HG03139 (cell line): Measurements from ENCODE around the gene NAA35.
"Not testable (repeated sequence)": the region's sequence is repeated elsewhere in the genome, so short reads cannot be mapped to it uniquely, and the experiment has no call there.

ENCODE experiments used
- ATAC-seq: cut with Tn5 transposase; IDR thresholded peaks from one replicate; pipeline ENCODE4 v1.9.1; 2021; ENCODE audit not compliant: unreplicated experiment

The NAA35 gene

GRCh38 chr9:86022687-86023266, 81.8 kb downstream of the NAA35 start:
- ATAC-seq, result no peak

GRCh38 chr9:86027767-86028166, 86.8 kb downstream of the NAA35 start:
- ATAC-seq, result no peak

- ATAC-seq, result no peak
These were observed 94.2 kb downstream of the NAA35 start for GRCh38 chr9:86034863-86035734.

GRCh38 chr9:86035827-86036440, 95.0 kb downstream of the NAA35 start:
- no peak for ATAC-seq

GRCh38 chr9:86036555-86036954, 95.6 kb downstream of the NAA35 start:
- no peak for ATAC-seq

- ATAC-seq, result no peak
These were observed 99.3 kb downstream of the NAA35 start for GRCh38 chr9:86039991-86040860.

- ATAC-seq, result no peak
These were observed 99.9 kb downstream of the NAA35 start for GRCh38 chr9:86040861-86041155.

- no peak for ATAC-seq
These were observed 100.4 kb downstream of the NAA35 start for GRCh38 chr9:86041311-86041741.

- no peak for ATAC-seq
These were observed 101.4 kb downstream of the NAA35 start for GRCh38 chr9:86042199-86042978.

GRCh38 chr9:86043586-86043985, 102.6 kb downstream of the NAA35 start:
- ATAC-seq, result no peak

GRCh38 chr9:86043999-86044398, 103.1 kb downstream of the NAA35 start:
- ATAC-seq, result no peak

- ATAC-seq, result no peak
These were observed 104.7 kb downstream of the NAA35 start for GRCh38 chr9:86045654-86046053.

- no peak for ATAC-seq
These were observed 105.2 kb downstream of the NAA35 start for GRCh38 chr9:86046071-86046636.

GRCh38 chr9:86046930-86047341, 106.0 kb downstream of the NAA35 start:
- no peak for ATAC-seq

- no peak for ATAC-seq
These were observed 106.4 kb downstream of the NAA35 start for GRCh38 chr9:86047361-86047760.

GRCh38 chr9:86048018-86048742, 107.2 kb downstream of the NAA35 start:
- not testable (repeated sequence) for ATAC-seq

- ATAC-seq, result no peak
These were observed 111.9 kb downstream of the NAA35 start for GRCh38 chr9:86052556-86053468.

- no peak for ATAC-seq
These were observed 113.7 kb downstream of the NAA35 start for GRCh38 chr9:86054695-86055094.
